COR-L47 (cell line): ENCODE data around the gene CAMKK2.
"Not testable (repeated sequence)": the region's sequence is repeated elsewhere in the genome, so short reads cannot be mapped to it uniquely, and the experiment has no call there.

Experiments
- DNase-seq: peaks from one replicate; lab custom pipeline; 2025; lab: John Stamatoyannopoulos, UW

CAMKK2 gene

GRCh38 chr12:121296618-121297434 is at the start of gene CAMKK2:
Gene CAMKK2 (minus strand): TSS chr12:121296709. CDS start chr12:121274526, 22,183 bp downstream.
- peak; percentile 88 for DNase-seq

DNA sequence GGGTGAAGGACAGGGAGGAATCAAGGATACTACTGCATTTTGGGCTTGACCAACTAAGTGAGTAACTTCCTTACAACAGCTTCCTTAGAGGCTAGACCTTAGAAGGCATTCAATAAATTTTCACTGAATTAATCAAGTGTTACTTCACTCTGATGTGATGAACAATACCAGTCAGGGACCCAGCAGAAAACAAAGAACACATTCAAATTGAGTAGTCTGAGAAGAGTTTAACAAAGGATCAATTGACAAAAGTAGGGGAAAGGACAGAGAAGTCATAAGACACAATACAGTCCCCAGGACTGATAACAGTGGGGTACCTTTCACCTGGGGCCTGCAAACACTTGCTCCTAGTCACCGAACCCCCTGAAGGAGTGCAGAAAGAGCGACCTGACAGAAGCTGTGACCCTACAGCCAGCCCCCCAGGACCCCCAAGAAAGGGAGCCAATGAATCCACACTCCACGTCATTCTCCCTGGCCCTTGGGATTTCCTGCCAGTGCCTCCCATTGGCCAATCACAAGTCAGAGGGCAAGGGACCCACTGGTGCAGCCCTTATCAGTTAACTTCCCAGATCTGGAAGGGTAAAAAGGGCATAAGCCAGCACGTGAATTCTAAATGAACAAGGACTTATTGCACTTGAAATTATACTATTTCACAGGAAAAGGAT is 48.8 kb upstream of the CAMKK2 start:
- DNase-seq = no peak

DNA sequence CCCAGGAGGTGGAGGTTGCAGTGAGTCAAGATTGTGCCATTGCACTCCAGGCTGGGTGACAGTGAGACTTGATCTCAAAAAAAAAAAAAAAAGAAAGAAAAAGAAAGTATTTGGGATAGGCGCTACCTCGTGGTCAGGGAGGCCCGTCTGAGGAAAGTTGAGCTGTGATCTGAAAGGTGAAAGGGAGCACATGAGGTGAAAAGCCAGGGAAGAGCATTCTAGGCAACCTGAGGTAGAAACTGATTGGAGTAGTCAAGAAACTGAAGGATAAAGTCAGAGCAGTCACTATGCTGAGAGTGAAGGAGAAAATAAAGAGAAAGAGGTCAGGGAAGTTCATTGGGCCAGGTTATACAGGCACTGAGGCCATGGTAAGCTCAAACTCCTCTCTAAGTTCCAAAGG is 48.0 kb upstream of the CAMKK2 start:
- no peak for DNase-seq

- DNase-seq = no peak
These were observed 40.9 kb upstream of the CAMKK2 start for GRCh38 chr12:121337416-121337815.

DNA sequence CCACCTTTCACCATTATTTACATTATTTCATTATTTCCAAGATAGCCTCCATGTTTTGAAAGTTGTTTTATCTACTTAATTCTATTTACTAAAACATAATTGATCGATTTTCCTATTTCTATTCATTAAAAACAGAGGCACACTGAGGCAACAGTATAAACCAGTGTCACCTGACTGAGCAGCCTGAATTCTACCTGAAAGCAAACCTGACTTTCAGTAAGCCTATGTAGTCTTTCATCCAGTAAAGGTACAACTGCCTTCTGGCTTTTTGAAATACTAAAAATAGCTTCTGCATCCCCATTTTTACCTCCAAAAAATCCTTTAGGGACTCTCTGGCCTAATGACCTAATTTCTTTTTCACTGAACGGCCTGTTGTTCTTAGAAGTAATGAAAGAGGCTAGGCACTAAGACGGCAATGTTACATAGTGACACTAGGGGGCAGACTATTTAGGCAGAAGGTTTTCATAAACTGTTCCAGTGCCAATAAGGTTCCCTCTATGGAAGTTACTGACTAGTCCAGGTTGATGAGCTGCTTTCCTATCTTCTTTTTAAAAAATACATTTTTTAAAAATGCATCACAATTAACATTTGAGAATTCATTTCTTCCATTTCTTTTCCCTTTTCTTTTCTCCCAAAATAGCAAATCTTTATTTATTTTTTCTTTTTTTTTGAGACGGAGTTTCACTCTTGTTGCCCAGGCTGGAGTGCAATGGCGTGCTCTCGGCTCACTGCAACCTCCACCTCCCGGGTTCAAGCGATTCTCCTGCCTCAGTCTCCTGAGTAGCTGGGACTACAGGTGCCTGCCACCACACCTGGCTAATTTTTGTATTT is 38.2 kb upstream of the CAMKK2 start:
- peak; percentile 58 for DNase-seq

DNA sequence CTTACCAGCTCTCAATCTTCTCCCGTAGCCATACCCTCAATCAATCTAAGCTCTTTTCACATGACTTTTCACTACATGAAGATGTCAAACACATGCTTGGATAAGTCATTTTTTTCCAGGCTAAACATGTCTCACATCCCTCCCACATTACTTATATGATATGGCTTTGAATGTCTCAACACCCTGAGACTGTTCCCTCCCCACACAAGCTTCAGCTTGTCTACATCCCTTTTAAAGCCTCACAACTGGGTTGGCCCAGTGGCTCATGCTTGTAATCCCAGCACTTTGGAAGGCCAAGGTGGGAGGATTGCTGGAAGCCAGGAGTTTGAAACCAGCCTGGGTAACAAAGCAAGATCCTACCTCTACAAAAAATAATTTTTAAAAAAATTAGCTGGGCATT is 37.2 kb upstream of the CAMKK2 start:
- no peak for DNase-seq

DNA sequence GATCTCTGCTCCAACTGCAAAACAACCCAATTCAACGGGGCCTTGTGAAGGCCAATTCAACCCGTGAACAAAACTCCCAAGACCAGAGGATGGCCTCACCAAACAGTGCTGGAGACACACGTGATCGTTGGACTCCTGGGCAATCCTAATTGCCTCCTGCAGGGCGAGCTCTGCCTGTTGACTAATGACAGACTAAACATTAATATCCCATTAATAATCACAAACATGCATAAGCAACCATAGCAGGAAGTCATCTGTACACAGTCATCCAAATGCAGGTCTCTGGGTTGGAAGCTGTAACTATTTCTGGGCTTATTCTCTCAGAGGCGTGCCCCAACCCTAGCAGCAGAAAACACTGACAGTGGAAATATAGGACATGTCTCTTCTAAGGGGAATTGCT is 34.7 kb upstream of the CAMKK2 start:
- DNase-seq = no peak

GRCh38 chr12:121330692-121331091 is 34.2 kb upstream of the CAMKK2 start:
- no peak for DNase-seq

DNA sequence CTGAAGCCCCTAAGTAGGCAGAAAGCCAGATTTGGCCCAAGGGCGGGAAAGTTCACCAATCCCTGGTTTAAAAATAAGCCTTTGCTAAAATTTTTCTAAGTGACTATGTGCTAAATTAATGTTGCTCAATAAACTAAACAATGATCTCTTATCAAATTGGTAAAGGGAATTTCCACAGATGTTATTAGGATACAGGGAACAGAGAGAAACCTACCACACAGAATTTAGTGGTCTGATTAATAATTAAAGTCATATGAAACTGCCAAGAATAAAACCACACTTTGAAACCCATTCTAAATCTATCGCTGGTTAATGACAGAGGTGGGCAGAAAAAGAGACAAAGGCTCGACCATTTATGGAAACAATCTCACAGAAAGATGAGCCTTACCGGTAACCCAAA is 33.7 kb upstream of the CAMKK2 start:
- DNase-seq = no peak

DNA sequence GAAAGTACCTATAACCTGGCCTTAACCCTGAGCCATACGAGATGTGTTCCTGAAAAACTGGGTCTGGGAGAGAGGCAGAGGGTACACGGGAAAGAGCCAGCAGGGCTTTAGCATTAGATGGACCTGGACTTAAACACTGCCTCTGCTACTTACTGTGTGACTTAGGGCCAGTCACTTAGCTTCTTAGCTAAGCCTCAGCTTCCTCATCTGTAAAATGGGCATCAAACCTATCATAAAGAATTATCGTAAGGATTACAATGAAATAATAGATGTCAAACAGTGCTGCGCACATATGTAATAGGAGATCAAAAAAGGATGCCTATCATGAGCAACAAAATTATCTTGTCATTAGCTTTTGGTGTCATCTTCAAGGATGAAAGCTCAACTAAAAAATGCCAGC is 32.1 kb upstream of the CAMKK2 start:
- no peak for DNase-seq

GRCh38 chr12:121326996-121327674 is 30.6 kb upstream of the CAMKK2 start:
- DNase-seq = no peak

DNA sequence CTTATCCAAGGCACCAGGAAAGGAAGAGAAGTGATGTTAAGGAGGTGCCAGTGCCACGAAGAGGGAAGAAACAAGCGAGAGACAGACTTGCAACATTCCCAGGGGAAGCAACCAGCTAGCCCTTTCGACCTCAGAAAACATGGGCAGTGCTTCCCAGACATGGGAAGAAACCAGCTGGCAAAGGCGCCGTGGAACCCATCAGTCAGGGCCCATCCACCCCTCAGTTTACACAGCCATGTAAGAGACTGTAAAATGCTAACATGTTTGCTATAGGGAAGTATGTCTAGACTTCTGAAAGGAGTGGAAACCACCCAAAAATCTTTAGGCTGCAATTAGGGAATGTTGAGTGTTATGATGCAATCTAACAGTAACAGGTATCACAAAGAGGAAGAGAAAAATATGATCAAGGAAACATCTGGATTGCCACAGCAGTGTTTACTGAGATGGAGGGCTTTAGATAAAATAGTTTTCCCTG is 29.4 kb upstream of the CAMKK2 start:
- no peak for DNase-seq

DNA sequence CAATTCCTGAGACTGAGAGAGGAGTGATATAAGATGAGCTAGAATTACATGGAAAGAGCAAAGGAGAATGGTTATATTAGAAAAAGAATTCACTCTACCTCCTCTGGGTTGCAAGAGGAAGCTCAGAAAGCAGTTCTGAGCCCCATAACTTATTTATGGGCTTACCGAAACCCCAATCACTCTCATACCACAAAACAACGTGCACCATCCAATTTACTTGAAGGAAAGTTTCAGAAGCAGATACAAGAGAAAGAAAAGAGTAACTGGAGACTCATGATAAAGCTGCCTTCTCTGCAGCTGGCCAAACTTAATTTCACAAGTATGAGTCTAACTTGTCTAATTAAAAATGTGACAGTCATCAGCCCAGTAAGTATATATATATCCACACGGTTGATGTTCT is 27.4 kb upstream of the CAMKK2 start:
- no peak for DNase-seq

- DNase-seq = no peak
These were observed 21.6 kb upstream of the CAMKK2 start for GRCh38 chr12:121318121-121318520.

GRCh38 chr12:121314431-121314830 is 17.9 kb upstream of the CAMKK2 start:
- no peak for DNase-seq

DNA sequence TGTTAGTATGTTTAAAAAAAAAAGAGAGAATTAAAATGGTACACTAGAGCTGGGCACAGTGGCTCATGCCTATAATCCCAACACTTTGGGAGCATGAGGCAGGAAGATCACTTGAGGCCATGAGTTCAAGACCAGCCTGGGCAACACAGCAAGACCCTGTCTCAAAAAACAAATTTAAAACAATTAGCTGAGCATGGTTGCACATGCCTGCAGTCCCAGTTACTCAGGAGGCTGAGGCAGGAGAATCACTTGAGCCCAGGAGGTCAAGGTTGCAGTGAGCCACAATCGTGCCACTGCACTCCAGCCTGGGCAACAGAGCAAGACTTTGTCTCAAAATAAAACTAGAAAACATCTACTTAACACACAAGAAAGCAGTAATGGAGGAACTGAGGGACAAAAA is 13.7 kb upstream of the CAMKK2 start:
- DNase-seq = not testable (repeated sequence)

DNA sequence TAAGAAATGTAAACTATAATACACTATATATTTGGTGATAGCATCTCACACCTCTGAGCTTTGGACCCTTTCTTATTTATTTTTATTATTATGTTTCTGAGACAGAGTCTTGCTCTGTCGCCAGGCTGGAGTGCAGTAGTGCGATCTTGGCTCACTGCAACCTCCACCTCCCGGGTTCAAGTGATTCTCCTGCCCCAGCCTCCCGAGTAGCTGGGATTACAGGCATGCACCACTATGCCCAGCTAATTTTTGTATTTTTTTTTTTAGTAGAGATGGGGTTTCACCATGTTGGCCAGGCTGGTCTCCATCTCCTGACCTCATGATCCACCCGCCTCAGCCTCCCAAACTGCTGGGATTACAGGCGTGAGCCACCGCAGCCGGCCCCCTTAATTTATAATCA is 10.9 kb upstream of the CAMKK2 start:
- not testable (repeated sequence) for DNase-seq

GRCh38 chr12:121304306-121304705 is 7.8 kb upstream of the CAMKK2 start:
- DNase-seq = no peak

DNA sequence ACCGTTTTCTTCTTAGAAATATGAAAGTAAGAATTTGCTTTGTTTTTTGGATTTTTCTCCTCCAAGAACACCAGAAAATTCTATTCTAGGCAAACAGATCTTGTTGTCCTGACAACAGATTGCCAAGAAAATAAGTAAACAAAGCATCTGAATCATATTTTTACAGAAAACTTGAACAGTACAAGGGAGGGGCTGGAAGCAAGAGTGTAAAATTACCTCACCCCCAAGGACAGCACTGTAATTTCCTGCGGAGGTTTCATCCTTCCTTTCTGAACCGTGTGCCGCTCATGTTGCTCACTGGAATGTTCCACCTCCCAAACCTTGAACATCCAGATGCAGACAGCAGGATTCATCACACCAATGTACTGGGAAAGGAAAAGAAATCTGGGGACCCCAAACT is 5.4 kb upstream of the CAMKK2 start:
- DNase-seq = no peak

DNA sequence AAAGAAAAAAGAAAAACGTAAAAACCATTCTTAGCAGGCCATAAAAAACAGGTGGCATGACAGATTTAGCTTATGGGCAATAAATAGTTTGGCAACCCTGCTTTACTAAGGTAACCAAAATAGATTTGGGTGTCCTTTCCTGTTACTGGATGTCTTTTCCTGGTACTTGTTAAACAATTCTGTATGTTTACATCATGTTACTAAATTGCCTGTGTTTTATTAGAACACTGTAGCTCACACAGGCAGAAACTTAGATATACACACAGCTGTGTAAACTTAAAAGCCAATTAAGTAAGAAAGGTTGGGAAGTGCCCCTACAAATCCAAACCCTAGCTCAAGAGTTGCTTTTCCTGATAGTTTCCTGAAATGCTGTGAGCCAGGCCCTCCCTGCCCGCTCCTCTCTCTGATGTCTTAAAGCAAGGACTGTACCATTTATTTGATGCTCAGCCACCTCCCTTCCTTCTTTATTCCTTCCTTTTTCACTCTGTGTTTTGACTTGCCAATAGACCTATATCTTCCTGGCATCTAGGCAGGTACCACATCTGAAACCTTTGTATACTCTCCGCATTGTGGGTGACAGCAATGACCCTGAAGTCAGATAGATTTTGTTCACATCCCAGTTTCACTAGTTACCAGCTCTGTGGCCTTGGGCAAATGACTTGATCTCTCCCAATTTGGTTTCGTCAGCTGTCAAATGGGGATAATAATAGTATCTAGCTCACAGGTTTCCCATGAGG is 3.7 kb upstream of the CAMKK2 start:
- peak; percentile 68 for DNase-seq

- DNase-seq = peak; percentile 0
These were observed 3.2 kb upstream of the CAMKK2 start for GRCh38 chr12:121299662-121300061.
